IMR-90 (cell line): Measurements from ENCODE around the gene PPP1R27.

ENCODE experiments used
- CEBPB ChIP-seq: IDR thresholded peaks from 2 replicates; pipeline ENCODE4 v1.6.1; 2012; ENCODE audit warnings: low read depth, low read length, improper control_type of control experiment
- CHD1 ChIP-seq: IDR thresholded peaks from 2 replicates; pipeline ENCODE4 v1.6.1; 2012; ENCODE audit warnings: low read depth, low read length, improper control_type of control experiment
- MAFK ChIP-seq: IDR thresholded peaks from 2 replicates; pipeline ENCODE4 v1.6.1; 2012; ENCODE audit warnings: low read depth, low read length, improper control_type of control experiment
- MXI1 ChIP-seq: IDR thresholded peaks from 2 replicates; pipeline ENCODE4 v1.6.1; 2012; ENCODE audit warnings: low read depth, mild to moderate bottlenecking, low read length, moderate library complexity, borderline replicate concordance
- NFE2L2 ChIP-seq: fragments of 150-350 bp; IDR thresholded peaks from 2 replicates; pipeline ENCODE4 v1.6.1; 2016; ENCODE audit warnings: low read depth, mild to moderate bottlenecking, low read length
- POLR2A ChIP-seq: IDR thresholded peaks from 2 replicates; pipeline ENCODE4 v1.6.1; 2012; ENCODE audit warnings: mild to moderate bottlenecking, low read depth, low read length
- TF ChIP-seq, protein P1 (sequence below): conservative IDR thresholded peaks from 2 replicates; pipeline ENCODE4 v1.5.1; 2012; ENCODE audit warnings: mild to moderate bottlenecking, low read depth, low read length, improper control_type of control experiment
- TF ChIP-seq, protein P2 (sequence below): fragments of 150-350 bp; IDR thresholded peaks from 2 replicates; pipeline ENCODE4 v1.6.1; 2016; ENCODE audit warnings: low read depth, mild to moderate bottlenecking, low read length, moderate library complexity, borderline replicate concordance
- TF ChIP-seq, protein P3 (sequence below): fragments of 150-350 bp; IDR thresholded peaks from 2 replicates; pipeline ENCODE4 v1.6.1; 2017; ENCODE audit warnings: mild to moderate bottlenecking, antibody characterized with exemption, low read length, low read depth

DNA sequence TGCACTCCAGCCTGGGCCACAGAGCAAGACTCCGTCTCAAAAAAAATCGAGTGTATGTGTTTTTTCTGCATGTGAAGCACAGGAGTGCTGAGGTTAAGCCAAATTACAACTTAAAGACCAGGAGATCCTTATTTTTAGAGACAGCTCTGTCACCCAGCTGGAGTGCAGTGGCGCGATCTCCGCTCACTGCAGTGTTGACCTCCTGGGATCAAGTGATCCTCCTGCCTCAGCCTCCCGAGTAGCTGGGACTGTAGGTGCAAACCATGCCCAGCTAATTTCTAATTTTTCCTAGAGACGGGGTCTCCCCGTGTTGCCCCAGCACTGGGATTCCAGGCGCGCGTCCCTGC lies 7.5 kb upstream of the PPP1R27 start:
- TF ChIP-seq, protein P1, sequence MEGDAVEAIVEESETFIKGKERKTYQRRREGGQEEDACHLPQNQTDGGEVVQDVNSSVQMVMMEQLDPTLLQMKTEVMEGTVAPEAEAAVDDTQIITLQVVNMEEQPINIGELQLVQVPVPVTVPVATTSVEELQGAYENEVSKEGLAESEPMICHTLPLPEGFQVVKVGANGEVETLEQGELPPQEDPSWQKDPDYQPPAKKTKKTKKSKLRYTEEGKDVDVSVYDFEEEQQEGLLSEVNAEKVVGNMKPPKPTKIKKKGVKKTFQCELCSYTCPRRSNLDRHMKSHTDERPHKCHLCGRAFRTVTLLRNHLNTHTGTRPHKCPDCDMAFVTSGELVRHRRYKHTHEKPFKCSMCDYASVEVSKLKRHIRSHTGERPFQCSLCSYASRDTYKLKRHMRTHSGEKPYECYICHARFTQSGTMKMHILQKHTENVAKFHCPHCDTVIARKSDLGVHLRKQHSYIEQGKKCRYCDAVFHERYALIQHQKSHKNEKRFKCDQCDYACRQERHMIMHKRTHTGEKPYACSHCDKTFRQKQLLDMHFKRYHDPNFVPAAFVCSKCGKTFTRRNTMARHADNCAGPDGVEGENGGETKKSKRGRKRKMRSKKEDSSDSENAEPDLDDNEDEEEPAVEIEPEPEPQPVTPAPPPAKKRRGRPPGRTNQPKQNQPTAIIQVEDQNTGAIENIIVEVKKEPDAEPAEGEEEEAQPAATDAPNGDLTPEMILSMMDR: no peak
- TF ChIP-seq POLR2A (peak; percentile 2; the same call in 1 of the 2 replicates), MXI1 (no peak), CHD1 (no peak), MAFK (no peak), CEBPB (no peak), NFE2L2 (no peak)
- TF ChIP-seq, protein P2, sequence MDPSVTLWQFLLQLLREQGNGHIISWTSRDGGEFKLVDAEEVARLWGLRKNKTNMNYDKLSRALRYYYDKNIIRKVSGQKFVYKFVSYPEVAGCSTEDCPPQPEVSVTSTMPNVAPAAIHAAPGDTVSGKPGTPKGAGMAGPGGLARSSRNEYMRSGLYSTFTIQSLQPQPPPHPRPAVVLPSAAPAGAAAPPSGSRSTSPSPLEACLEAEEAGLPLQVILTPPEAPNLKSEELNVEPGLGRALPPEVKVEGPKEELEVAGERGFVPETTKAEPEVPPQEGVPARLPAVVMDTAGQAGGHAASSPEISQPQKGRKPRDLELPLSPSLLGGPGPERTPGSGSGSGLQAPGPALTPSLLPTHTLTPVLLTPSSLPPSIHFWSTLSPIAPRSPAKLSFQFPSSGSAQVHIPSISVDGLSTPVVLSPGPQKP: no peak
- TF ChIP-seq, protein P3, sequence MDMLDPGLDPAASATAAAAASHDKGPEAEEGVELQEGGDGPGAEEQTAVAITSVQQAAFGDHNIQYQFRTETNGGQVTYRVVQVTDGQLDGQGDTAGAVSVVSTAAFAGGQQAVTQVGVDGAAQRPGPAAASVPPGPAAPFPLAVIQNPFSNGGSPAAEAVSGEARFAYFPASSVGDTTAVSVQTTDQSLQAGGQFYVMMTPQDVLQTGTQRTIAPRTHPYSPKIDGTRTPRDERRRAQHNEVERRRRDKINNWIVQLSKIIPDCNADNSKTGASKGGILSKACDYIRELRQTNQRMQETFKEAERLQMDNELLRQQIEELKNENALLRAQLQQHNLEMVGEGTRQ: no peak
